Pancreas (tissue), 10 donors: Measurements from ENCODE around the gene SLC35A5. TPM values are rescaled to one million over a fixed set of nuclear protein-coding genes. Genes with fewer than 3 reads are reported as not detected.

Source experiments
- ATAC-seq, 4 donors: fragments of 200-7000 bp; cut with Tn5 transposase; one replicate each; pipeline versions ENCODE4 v1.8.0 to v1.9.1; 2020; ENCODE audit warnings: mild to moderate bottlenecking in 4 of 4, moderate library complexity in 4 of 4
- DNase-seq, 6 donors: peaks; one replicate each; pipeline ENCODE4 v3.0.0-alpha.2; 2020
- FAIRE-seq: peaks from 2 replicates; lab custom pipeline; 2012; peaks lifted over from hg19 to GRCh38; lab: Jason Lieb, UNC
- H3K27ac ChIP-seq, 4 donors: fragments of 200-600 bp; sonication (generic); 1 replicate in 3 of 4; 2 replicates in 1 of 4; pipeline versions ENCODE4 v1.5.0 to v1.8.0; 2020
- H3K27me3 ChIP-seq, 4 donors: fragments of 200-600 bp; one replicate each; pipeline ENCODE4 v1.8.0; 2021
- H3K36me3 ChIP-seq, 3 donors: fragments of 200-600 bp; sonication (generic) in 1 of 3; one replicate each; pipeline versions ENCODE4 v1.5.0 to v1.8.0; 2020 to 2021
- H3K4me1 ChIP-seq, 3 donors: fragments of 200-600 bp; one replicate each; pipeline ENCODE4 v1.8.0; 2021
- H3K4me3 ChIP-seq, 4 donors: fragments of 200-600 bp; sonication (generic) in 2 of 4; one replicate each; pipeline versions ENCODE4 v1.5.0 to v1.8.0; 2020 to 2021
- H3K9me3 ChIP-seq, 4 donors: fragments of 200-600 bp; one replicate each; pipeline ENCODE4 v1.8.0; 2021
- WGBS, 2 donors: extraction: QIAGEN DNeasy Blood & Tissue Kit; methylation state at CpG; one replicate each; pipeline ENCODE4 v1.1.7; 2013; 5-methylcytosine and 5-hydroxymethylcytosine counted together
- intact Hi-C, 3 donors: fragments of 100-400 bp; cut with DNase I; formaldehyde crosslinking; loops; one replicate each; pipeline versions ENCODE4 v1.11.1 to v1.14.2; 2022
- polyA plus RNA-seq, 2 donors: library from polyadenylated mRNA; stranded (reverse); fragments of 200-250 nt; gene quantifications; one replicate each; pipeline ENCODE4 v1.2.3, GENCODE V29; 2013
- total RNA-seq, 6 donors: library from RNA; stranded (reverse); fragmentation: NEBNext Ultra II Directional in 4 of 6; extraction: Animal tissue kit (Norgen Biotek cat#: 25700) in 4 of 6; gene quantifications; one replicate each; pipeline versions ENCODE4 v1.2.1 to v1.2.4, GENCODE V29; 2021 to 2023
- TF ChIP-seq, protein P1 (sequence below), 4 donors: fragments of 200-600 bp; sonication (generic) in 3 of 4; IDR thresholded peaks; one replicate each; pipeline versions ENCODE4 v1.5.0 to v1.8.0; 2021; ENCODE audit warnings: antibody characterized with exemption in 4 of 4
- donor health status: healthy with polysubstance abuse.
- donor health status: DM: no; HTN: no; CAD: no; lungs with moderate emphysema.
- donor health status: DM: no; HTN: no; CAD: no.
- donor health status: control.
- donor health status: control.
- donor health status: Bipolar disorder and iron deficiency.
- donor health status: DM: yes; HTN: yes; CAD: no.
- donor health status: DM: no; HTN: no; CAD: no.
- donor health status: DM: no; HTN: no; CAD: no.
- donor health status: DM: yes; HTN: yes; CAD: no.

SLC35A5 gene
- total and polyA plus RNA-seq, 8 donors: 3.0 to 16.9 (median 12.4) TPM

DNA sequence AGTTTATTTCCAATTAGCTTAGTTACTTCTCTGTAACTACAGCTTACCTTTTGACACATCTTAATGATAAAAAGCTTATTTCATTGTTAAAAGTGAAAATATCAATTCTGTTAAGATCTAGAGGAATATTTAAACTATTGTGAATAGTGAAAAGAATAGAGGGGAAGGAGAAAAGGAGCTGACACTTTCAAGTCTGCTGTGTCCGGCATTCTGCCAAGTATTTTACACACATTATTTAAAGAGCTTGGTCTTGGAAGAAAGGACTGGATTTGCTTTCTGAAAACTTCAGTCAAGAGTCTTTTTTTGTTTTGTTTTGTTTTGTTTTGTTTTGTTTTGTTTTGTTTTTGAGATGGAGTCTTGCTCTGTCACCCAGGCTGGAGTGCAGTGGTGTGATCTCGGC, 44.3 kb downstream of the SLC35A5 start:
- DNase-seq: no peak
- TF ChIP-seq, protein P1, sequence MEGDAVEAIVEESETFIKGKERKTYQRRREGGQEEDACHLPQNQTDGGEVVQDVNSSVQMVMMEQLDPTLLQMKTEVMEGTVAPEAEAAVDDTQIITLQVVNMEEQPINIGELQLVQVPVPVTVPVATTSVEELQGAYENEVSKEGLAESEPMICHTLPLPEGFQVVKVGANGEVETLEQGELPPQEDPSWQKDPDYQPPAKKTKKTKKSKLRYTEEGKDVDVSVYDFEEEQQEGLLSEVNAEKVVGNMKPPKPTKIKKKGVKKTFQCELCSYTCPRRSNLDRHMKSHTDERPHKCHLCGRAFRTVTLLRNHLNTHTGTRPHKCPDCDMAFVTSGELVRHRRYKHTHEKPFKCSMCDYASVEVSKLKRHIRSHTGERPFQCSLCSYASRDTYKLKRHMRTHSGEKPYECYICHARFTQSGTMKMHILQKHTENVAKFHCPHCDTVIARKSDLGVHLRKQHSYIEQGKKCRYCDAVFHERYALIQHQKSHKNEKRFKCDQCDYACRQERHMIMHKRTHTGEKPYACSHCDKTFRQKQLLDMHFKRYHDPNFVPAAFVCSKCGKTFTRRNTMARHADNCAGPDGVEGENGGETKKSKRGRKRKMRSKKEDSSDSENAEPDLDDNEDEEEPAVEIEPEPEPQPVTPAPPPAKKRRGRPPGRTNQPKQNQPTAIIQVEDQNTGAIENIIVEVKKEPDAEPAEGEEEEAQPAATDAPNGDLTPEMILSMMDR (IDR thresholded peaks at IDR 0.05): no peak
- WGBS, 2 donors: 93 to 94% methylated on average over 2 of the region's 2 CpGs
- H3K4me3 ChIP-seq: no peak overlapping the region
- H3K9me3 ChIP-seq: no peaks in the 10 kb centered on the region
- no peak for ATAC-seq
- H3K36me3 ChIP-seq: no peaks in the 10 kb centered on the region
- H3K27me3 ChIP-seq: no peaks in the 10 kb centered on the region
- H3K27ac ChIP-seq: no peak overlapping the region
- H3K4me1 ChIP-seq: no peaks in the 10 kb centered on the region
- FAIRE-seq: no peak
- intact Hi-C loops: no loop called here

DNA sequence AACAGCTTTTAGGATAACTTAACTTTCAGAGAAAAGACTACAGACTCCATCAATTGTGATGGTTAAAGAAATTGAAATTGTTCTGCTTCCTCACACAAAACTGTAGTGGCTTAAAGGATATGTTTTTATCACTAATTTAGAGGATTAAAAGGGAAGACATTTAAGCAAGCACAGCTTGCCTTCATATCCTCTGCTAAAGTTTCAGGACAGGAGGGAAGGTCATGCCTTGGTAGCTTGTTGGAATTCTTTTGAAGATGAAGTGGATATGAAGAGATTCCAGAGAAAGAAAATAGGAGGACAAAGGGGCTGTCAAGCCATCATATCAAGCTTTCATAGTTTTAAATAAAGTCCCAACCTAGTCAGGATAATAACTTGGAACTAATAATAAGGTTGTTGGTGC, 46.0 kb downstream of the SLC35A5 start:
- TF ChIP-seq, protein P1 (IDR thresholded peaks at IDR 0.05): no peak
- DNase-seq (no peak), FAIRE-seq (no peak), ATAC-seq (no peak)
- H3K4me1 ChIP-seq: no peaks in the 10 kb centered on the region
- H3K27ac ChIP-seq: no peak overlapping the region
- no peak overlapping the region for H3K4me3 ChIP-seq
- no peaks in the 10 kb centered on the region for H3K9me3 ChIP-seq
- no peaks in the 10 kb centered on the region for H3K36me3 ChIP-seq
- H3K27me3 ChIP-seq: no peaks in the 10 kb centered on the region
- intact Hi-C loops: no loop called here

DNA sequence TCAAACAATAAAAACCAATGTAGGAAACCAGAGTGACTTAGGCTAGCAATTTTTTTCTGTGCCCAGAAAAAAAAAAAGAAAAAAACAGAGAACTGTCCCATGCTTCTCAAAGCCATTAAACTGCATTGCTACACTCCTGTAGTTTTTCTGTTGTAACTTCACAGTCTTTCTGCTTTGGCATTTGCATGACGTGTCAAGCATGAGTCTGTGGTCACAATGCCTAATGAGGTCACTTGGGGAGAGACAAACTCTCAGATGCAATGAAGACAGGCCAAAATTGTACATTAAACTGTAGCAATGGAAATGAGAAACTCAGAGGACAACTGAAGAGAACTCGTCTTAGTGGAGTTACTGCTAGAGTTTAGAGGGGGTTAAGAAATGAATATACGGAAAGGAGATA, 48.3 kb downstream of the SLC35A5 start:
- H3K4me1 ChIP-seq: no peaks in the 10 kb centered on the region
- DNase-seq (no peak), FAIRE-seq (no peak), ATAC-seq (no peak)
- H3K36me3 ChIP-seq: no peaks in the 10 kb centered on the region
- no peaks in the 10 kb centered on the region for H3K27me3 ChIP-seq
- 66 to 73% methylated on average over 3 of the region's 3 CpGs for WGBS, 2 donors
- TF ChIP-seq, protein P1 (IDR thresholded peaks at IDR 0.05): no peak
- intact Hi-C loops: no loop called here
- no peaks in the 10 kb centered on the region for H3K9me3 ChIP-seq
- H3K4me3 ChIP-seq: no peak overlapping the region
- H3K27ac ChIP-seq: no peak overlapping the region

DNA sequence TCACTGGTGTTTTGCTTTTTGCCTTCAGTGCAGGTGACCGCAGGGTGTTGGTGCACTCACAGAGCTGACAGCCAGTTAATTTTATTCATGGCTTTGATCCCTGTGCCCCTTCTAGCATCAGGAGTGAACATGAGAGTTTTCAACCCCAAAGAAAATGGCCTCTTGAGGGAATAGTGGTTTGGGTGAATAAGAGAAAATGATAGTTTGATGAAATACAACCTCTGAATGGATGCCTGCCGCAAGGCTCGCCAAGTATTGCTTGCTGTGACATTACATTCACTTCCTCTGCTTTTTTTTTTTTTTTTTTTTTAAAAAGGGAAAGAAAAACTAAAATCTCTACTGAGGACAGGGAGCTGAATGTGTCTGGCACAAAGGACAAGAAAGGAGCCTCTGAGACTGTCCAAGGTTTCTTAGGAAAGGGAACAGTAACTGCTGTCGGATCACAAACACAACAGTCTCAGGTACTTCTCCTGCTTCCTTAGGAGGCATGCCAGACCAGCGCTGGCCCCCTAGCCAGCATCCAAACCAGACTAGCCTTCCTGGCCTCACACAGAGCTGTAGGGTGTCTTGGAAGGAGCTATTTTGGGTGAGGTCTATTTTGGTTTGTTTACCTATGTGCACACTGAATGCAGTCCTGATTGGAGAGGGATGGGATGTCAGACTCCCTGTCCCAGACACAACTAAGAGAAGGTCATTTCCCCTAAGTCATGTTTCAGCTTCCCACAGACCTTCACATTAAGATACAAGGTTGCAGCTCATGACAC, 50.1 kb downstream of the SLC35A5 start:
- no peak for FAIRE-seq
- TF ChIP-seq, protein P1 (IDR thresholded peaks at IDR 0.05): no peak

DNA sequence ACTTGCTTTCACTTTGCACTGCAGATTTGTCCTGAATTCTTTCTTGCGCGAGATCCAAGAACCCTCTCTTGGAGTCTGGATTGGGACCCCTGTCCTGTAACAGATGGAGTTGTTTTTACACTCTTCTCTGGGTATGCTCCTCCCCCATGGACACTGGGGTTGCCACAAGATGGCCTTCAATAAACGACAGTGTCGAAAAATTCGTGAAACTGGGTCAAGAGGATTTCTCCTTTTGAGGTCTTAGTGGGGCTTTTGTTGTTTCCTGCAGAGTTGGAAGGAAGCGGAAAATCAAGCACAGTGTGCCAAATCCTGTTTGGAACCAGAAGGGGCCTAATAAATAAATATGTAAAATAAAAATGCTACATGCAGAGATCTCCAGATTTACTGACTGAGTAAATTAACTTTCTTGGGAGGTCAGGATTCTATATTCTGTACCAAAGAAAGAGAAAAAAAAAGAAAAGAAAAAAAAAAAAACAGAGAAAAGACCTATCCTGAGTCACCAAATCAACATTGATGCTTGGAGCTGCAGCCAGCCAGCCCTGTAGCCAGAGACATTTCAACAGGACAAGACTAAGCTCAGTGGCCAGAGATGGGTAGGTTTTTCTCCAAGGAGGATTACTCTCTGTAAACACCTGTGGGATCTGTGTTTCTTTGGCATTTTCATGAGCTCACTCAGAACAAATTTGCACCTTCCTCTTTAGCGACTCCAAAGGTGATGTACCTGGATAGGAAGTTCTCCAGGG, 54.3 kb downstream of the SLC35A5 start:
- no peak for FAIRE-seq
- Histone ChIP-seq H3K4me3 (no peak overlapping the region), H3K27ac (no peak overlapping the region), H3K9me3 (no peaks in the 10 kb centered on the region), H3K27me3 (no peaks in the 10 kb centered on the region), H3K4me1 (no peaks in the 10 kb centered on the region), H3K36me3 (no peaks in the 10 kb centered on the region)
- 66 to 67% methylated on average over 7 of the region's 7 CpGs for WGBS, 2 donors
- ATAC-seq: peak in 1 of 4 donors; percentile 9
- TF ChIP-seq, protein P1 (IDR thresholded peaks at IDR 0.05): no peak
- intact Hi-C loops: no loop called here
- no peak for DNase-seq

More for the DNA sequence above, 50.1 kb downstream of the SLC35A5 start:
- DNase-seq (no peak), ATAC-seq (no peak)
- Histone ChIP-seq H3K4me1 (no peaks in the 10 kb centered on the region), H3K27ac (no peak overlapping the region), H3K9me3 (no peaks in the 10 kb centered on the region), H3K36me3 (no peaks in the 10 kb centered on the region), H3K27me3 (no peaks in the 10 kb centered on the region), H3K4me3 (no peak overlapping the region)
- intact Hi-C loops: no loop called here
- WGBS, 2 donors: 82 to 86% methylated on average over 5 of the region's 5 CpGs
